AG09309 (cell line): ENCODE data around the gene ZNF687.
"Not testable (repeated sequence)": the region's sequence is repeated elsewhere in the genome, so short reads cannot be mapped to it uniquely, and the experiment has no call there.

ENCODE experiments used
- DNase-seq: peaks from one replicate; pipeline ENCODE4 v3.0.0-alpha.2; 2010; ENCODE audit warnings: low read depth
- H3K4me3 ChIP-seq: 2 replicates; pipeline ENCODE4 v1.5.1; 2011; ENCODE audit warnings: mild to moderate bottlenecking, low read depth, low read length, moderate library complexity; ENCODE audit not compliant: control insufficient read depth
- TF ChIP-seq, protein P1 (sequence below): IDR thresholded peaks from 2 replicates; pipeline ENCODE4 v1.5.1; 2011; ENCODE audit warnings: mild to moderate bottlenecking, low read depth, low read length, inconsistent platforms; ENCODE audit not compliant: insufficient read depth, control insufficient read depth; ENCODE audit errors: missing control alignments

The ZNF687 gene

GRCh38 chr1:151266315-151266714, 15.8 kb upstream of the ZNF687 start:
- no peak for DNase-seq
- TF ChIP-seq, protein P1, sequence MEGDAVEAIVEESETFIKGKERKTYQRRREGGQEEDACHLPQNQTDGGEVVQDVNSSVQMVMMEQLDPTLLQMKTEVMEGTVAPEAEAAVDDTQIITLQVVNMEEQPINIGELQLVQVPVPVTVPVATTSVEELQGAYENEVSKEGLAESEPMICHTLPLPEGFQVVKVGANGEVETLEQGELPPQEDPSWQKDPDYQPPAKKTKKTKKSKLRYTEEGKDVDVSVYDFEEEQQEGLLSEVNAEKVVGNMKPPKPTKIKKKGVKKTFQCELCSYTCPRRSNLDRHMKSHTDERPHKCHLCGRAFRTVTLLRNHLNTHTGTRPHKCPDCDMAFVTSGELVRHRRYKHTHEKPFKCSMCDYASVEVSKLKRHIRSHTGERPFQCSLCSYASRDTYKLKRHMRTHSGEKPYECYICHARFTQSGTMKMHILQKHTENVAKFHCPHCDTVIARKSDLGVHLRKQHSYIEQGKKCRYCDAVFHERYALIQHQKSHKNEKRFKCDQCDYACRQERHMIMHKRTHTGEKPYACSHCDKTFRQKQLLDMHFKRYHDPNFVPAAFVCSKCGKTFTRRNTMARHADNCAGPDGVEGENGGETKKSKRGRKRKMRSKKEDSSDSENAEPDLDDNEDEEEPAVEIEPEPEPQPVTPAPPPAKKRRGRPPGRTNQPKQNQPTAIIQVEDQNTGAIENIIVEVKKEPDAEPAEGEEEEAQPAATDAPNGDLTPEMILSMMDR = no peak
- no peak overlapping the region for H3K4me3 ChIP-seq

GRCh38 chr1:151266821-151267220, 15.3 kb upstream of the ZNF687 start:
- TF ChIP-seq, protein P1 = no peak
- DNase-seq = no peak
- no peak overlapping the region for H3K4me3 ChIP-seq

DNA sequence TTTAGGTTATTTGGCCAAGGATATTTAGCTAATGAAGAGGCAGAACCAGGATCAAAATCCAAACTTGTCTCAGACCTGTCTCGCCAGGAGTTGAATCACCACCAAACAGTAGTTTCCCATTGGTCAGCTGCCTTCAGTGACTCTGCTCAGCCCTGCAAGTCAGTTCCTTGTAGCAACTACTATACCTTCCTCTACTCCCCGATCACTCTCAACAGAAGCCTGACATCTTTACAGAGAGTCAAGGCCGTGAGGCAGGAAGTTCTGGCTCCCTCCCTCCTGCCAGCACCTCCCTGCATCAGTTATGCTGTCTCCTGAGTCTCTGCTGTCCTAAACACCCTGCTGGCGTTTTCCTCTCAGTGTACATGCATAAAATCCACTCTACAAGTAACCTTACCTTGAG, 14.3 kb upstream of the ZNF687 start:
- no peak overlapping the region for H3K4me3 ChIP-seq
- no peak for DNase-seq
- TF ChIP-seq, protein P1 = no peak

GRCh38 chr1:151273924-151274466, 8.1 kb upstream of the ZNF687 start:
- no peak overlapping the region for H3K4me3 ChIP-seq
- DNase-seq = no peak
- TF ChIP-seq, protein P1 = no peak

- not testable (repeated sequence) for H3K4me3 ChIP-seq, DNase-seq
Observed at GRCh38 chr1:151275341-151275740, 6.8 kb upstream of the ZNF687 start.

GRCh38 chr1:151277249-151277648, 4.8 kb upstream of the ZNF687 start:
- no peak for DNase-seq
- H3K4me3 ChIP-seq = no peak overlapping the region
- TF ChIP-seq, protein P1 = no peak

DNA sequence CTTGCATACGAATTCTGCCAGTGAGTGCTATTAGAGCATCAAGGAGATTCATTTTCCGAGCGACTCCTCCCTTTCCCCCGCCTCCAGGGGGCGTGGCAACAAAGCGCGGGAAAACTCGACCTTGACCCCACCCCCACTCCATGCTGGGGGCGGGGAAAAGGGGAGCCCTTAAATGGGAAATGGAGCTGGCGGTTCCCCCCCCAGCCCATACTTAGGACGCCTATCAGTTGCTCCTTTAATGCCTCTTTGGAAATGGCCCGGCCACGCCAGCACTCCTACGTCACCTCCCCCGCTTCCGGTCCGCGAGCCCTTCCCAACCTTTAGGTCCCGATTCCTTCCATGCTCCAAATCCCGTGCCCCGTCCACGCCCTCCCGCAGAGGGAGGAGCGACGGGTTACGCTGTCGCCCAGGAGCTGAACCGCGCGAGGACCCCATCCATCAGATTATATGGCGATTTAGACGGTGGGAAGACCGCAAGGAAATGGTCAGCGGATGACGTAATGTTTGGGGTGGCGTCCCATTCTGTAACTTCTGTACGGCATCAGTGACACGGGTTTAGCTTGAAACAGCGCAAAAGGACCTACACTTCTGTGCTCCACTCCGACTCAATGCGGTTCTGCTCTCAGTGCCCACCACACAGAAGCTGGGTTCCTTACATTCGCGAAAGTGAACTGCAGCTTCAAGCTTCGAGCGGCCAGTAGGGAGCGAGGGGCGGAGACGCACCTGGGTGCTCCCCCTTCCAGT, 702 bp upstream of the ZNF687 start:
- H3K4me3 ChIP-seq = peak overlapping the region; percentile 90
- peak; percentile 91 for DNase-seq
- TF ChIP-seq, protein P1 = no peak
